HG03066 (cell line): Measurements from ENCODE around the gene ARID1A.
"Not testable (repeated sequence)": the region's sequence is repeated elsewhere in the genome, so short reads cannot be mapped to it uniquely, and the experiment has no call there.

Experiments
- ATAC-seq: cut with Tn5 transposase; IDR thresholded peaks from one replicate; pipeline ENCODE4 v1.9.1; 2021; ENCODE audit warnings: low read depth; ENCODE audit not compliant: unreplicated experiment

The ARID1A gene

DNA sequence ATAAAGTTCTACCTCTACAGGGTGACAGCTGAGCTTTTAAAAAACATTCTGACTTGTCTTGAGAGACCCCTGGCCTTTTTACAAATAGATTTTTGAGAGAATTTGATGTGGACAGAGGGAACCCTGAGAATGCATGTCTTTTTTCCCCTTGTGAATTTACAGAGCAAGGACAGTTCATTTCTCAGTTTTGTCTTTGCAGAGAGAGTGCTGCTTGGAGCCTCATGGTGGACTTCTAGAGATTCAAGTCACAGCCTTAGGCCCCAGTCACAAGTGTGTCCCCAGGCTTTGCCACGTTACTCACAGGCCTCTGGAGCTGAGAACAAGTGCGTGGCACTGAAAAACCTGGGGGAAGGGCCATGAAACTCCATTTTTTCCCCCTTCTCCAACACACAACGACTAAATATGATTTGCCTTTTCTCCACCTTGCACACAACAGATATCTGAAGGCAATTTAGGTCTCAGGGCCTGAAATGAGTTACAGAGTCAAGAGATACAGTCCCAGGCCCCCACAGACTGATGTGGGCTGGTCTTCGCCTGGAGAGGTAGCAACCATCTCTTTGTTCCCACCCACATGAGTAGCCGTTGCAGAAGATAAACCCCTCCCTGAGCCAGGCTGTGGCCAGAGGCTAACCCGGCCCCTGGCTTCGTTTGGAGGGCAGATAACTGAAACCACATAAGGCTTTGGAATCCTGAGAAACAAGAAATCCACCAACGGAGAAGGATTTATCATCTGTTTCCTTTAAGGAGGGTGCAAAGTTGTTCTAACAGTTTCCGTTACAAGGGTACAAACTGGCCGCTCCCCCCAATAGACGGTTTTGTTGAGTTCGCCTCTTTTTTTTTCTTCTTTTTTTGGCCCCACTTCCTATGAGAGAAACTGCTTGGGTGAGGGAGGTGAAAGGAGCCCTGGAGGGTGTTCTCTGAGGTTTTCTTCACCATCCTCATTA is 90.9 kb downstream of the ARID1A start:
- no peak for ATAC-seq

DNA sequence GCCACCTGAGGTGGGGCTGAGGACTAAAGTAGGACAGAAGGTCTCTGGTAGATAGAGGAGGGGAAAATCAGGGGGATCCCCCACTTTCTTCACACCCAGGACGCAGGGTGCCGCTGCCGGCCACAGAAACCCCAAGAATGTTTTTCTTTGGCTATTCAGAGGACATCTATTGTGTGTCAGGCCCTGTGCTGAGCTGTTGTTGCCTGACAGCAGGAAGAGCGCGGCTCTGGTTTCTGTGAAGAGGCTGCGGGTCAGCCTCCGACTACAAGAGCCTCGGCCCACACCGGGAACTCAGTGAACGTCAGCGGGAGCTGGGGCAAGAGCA is 91.5 kb downstream of the ARID1A start:
- ATAC-seq, result peak; percentile 50

DNA sequence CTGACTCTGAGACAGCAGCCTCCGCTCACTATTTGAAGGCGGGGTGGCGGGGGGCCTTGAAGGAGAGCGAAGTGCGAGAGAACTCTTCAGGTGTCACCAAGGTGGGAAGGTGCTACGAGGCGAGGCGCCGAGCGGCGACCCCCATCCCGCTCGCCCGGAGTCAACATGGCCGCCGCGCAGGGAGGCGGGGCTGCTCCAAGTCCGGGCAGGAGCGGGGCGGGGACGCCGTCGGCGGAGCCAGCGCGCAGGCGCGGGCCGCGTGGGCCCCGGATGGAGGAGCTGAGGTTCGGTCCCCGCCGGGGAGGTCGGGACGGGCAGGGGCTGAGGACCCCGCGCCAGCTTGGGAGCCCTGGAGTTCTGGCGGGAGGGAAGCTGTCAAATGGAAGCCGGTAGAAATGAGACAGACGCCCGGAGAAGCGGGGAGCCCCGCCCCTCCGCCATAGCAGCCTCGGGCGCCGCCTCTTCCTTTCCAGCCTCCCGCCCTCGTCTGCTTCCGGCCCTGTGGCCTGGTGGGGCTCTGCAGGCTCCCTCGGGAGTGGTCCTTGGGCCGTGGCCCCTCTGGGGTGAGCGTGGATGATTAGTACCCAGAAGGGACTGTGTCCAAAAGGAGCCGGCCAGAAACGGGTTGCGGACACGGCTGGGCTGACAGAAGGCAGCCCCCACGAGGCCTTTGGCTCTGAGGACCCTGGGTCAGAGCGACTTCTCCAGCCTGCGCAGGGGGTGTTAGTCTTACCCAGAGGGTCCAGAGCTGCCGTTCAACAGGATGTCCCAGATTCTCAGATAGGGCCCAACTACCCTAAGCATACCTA is 92.1 kb downstream of the ARID1A start, which contains the start of gene PIGV:
TSS of gene PIGV (plus strand) at position 245 of the 809 bp plus-strand sequence. CDS start 2,866 bp downstream, outside the sequence.
- peak; percentile 54 for ATAC-seq

DNA sequence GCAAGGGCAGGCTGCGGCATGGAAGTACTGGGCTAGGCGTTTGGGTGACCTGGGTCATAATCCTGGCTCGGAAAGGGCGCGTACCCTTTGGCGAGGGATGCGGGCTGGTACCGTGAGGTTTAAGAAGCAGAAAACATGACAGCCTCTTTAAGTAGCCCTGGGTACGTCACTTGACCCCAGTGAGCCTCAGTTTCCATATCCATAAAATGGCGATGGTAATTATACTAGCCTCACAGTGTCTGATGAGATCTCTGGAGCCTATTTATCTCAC is 92.6 kb downstream of the ARID1A start:
- no peak for ATAC-seq

DNA sequence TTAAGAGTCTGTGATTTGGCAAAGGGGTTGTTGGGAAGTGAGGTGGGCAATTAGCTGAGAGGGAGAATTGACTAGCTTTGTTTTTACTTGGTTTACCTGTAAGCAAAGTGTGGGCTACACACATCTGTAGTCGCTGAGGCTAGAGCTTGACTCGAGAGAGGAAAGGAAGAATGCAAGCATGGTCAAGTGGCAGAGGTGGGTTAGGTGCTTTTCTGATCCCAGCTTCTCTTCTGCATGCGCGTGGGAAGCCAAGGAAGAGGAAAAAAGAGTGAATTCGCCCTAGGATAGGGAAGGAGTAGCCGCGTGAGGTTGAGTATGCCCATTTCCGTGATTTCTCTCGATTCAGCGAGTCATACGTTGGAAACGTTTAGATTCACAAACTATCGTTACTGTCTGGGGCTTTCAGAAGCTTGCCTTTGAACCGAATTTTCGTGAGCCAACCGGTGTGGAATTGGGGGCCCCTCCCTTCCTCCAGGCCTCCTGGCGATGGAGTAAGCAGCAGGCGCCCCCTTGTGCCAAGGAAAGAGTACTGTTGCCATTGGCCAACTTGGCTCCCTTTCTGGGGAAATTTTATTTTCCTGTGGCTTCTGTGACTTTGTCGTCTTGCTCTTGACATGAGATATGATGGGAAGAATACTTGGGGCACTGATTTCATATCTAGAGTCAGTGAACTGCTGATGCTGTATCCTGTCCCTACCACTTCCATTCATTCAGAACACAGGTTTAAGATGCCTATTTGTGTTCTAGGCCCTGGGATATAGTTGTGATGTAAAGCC is 93.2 kb downstream of the ARID1A start:
- ATAC-seq, result no peak

DNA sequence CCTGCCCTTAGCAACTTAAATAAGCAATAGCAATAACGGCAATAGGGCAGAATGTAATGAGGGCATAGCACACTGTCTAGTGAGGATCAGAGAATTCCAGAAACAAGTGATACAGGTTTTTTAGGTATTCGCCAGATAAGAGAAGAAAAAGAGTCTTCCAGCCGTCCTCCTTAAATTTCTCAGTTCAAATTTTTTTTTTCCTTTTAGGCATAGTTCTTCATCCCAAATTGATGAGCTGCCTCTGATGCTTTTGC is 93.7 kb downstream of the ARID1A start:
- no peak for ATAC-seq

DNA sequence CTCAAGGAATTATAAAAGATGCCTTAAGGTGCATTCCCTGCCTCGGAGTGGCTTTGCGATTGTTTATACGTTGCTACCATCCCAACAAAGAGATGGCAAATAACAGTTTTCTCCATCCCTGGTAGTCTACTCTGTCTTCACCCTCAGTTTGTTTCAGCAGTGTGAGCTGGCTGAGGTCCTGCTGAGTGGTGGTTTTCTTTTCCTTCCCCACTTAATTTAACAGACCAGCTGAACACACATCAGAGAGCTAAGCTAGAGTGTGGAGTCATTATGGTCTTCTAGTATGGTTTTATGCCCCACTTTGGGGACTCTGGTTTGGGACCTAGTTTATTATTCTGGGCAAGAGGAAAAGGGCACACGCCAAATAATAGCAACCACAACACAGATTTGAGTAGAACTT is 94.1 kb downstream of the ARID1A start:
- ATAC-seq, result no peak

DNA sequence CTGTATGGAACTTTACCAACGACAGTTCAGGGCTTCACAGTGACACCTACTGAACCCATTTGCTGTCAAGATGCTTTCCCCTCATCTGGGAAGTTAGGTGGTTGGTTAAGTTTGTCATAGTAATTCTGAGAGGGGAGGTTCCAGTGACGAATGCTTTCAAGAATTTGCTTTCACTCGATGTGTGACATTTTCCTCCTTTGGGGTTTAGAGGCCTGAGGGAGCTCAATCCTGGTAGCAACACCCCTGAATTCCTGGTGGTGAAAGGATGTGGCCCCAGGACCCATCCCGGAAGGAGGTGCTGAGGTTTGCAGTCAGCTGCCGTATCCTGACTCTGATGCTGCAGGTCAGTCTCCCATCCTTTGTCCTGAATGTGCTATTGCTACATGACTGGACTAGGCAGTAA is 94.7 kb downstream of the ARID1A start:
- no peak for ATAC-seq

DNA sequence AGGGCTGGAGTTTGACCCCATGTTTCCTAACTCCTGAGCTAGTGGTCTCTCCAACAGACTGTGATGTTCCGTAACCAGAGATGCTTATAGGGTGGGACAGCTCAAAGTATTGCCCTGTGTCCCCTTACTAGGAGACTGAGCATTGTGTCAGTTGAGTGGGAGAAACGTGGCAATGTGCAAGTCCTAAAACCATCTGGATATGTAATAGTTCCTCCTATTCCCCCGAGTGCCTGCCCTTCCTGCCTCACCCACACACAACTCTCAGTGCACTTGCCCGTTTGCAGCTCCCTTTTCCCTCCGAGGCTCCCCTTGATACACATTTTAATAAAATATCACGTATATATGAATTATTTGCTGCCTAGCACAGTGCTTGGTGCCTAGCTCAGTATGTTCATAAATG is 95.3 kb downstream of the ARID1A start:
- ATAC-seq, result no peak

DNA sequence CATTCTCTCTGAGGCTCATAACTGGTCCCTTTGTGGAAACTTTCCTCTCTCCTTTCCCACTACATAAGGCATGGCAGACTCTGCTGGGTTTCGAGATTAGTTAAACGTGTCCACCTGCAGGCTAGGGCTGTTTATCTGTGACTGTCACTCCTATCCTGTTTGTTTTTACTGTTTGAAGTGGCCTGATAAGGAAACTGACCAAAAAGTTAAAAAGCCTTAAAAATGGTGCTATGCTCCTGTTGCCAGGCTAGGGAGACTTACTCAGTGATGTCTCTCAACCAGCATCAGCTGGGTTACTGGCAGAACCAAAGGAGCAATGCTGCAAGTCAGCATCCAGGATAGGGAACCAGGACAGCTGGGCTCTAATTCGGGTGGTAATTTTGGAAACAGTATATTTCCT is 95.8 kb downstream of the ARID1A start:
- ATAC-seq, result no peak

DNA sequence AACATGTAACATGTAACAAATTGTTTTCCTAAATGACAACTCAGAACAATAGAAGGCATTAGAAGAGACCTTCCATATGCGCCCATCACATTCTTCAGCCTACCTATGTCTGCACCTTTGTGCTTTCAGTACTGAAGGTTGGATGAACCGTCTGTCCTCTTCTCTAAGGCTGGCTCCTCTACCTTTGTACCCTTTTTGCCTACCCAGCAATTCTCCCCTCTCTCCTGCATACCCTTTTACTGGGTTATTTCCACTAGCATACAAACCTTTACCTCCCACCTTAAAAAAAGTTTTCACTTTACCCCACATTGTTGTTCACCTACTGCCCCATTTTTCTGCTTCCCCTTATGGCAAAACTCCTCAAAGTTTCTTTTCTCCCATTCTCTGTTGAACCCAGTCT is 97.1 kb downstream of the ARID1A start:
- ATAC-seq, result no peak

DNA sequence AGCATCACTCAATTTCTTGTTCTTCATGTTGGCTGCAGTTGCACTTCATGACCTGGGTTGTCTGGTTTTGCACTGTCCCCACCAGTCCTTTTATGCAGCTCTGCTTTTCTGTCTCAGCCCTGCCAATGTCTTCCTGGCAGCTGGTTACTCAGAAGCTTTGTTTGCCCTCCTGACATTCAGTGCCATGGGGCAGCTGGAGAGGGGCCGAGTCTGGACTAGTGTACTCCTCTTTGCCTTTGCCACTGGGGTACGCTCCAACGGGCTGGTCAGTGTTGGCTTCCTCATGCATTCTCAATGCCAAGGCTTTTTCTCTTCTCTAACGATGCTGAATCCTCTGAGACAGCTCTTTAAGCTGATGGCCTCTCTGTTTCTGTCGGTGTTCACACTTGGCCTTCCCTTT is 98.6 kb downstream of the ARID1A start:
- no peak for ATAC-seq

DNA sequence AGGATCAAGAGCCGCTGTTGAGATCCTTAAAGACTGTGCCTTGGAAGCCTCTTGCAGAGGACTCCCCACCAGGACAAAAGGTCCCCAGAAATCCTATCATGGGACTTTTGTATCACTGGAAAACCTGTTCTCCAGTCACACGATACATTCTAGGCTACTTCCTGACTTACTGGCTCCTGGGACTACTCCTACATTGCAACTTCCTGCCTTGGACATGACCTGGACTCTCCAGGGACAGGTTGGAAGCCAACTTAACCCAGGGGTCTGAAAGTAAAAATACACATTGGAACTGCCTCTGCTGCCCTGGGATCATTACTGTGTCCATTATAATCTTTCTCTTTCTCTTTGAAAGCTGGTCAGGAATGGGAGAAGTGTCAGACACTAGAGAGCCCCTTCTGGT is 101.8 kb downstream of the ARID1A start:
- ATAC-seq, result no peak

DNA sequence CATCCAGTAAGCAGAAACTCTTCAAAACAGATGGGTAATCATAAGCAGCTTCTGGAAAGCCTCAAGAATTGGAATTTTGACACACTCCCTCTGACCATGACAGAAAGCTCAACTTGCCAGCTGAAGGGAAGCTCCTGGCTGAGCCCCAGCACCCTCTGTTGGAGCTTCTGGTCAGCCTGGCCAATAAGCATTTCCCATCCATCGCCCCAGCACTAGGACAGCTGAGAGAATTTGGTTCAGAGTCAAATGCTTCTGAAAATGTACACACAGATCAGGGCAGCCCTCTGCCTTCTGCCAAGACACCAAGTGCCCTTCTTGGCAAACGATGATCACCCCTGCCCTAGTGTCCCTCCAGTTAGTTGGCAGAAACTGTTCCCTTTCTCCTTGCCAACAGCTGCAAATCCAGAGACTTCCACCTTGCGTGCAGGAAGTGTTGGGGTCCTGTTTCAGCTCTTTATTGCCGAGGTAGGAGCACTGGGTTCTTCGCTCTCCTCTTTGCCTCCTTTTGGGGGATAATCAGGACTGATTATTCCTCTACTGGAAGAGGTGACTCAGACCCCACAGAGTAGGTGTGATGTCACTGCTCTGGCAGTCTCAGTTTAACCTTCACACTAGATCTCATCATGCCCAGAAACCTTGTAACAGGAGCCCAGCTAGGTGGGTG is 103.8 kb downstream of the ARID1A start:
- no peak for ATAC-seq

DNA sequence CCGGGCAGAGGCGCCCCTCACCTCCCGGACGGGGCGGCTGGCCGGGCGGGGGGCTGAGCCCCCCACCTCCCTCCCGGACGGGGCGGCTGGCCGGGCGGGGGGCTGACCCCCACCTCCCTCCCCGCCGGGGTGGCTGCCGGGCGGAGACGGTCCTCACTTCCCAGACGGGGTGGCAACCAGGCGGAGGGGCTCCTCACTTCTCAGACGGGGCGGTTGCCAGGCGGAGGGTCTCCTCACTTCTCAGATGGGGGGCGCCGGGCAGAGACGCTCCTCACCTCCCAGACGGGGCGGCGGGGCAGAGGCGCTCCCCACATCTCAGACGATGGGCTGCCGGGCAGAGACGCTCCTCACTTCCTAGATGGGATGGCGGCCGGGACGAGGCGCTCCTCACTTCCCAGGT is 108.1 kb downstream of the ARID1A start:
- not testable (repeated sequence) for ATAC-seq

DNA sequence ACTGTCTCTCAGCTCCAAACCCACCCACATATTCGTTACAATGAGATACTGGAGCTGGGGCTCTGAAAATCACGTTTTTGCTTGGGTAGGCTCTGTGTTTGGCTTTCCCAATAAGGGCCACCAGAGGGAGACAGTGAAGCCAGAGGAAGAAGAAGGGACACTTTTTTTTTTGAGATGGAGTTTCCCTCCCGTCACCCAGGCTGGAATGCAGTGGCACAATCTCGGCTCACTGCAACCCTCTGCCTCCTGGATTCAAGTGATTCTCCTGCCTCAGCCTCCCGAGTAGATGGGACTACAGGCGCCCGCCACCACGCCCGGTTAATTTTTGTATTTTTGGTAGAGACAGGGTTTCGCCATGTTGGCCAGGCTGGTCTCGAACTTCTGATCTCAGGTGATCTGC is 114.3 kb downstream of the ARID1A start:
- ATAC-seq, result not testable (repeated sequence)

DNA sequence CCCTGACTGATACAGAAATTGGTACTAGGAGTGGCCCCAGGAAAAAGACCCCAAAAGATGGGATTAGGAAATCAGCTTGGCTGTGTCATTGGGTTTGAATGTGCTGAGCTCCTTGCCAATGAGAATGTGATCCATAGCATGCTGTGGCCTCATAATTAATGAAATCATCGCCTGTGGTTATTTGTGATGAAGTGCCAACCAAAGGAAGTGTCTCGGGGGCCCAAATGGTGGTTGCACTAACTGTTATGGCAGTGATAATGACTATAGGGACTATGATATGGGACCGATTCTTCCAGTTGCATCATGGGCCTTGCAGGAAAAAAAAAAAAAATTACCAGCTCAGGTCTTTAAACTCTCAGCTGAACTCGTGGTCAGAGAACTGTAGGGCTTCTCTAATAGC is 115.2 kb downstream of the ARID1A start:
- ATAC-seq, result no peak

DNA sequence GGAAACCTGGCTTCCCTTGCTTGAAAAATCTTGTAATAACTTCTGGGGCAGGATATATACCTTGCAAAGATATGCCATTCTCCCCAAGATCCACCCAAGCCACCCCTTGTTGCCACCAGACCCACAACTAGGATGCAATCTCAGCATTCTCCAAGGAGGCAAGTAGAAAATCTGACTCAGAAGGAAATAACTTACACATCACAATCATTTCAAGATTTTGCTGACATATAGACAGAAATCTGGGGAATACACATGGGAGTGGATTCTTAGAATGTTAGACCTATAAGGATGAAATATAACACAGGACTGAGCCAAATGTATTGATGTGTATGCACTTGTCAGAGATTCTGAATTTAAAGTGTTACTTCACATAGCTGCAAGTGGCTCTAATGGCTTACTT is 115.9 kb downstream of the ARID1A start:
- ATAC-seq, result no peak

DNA sequence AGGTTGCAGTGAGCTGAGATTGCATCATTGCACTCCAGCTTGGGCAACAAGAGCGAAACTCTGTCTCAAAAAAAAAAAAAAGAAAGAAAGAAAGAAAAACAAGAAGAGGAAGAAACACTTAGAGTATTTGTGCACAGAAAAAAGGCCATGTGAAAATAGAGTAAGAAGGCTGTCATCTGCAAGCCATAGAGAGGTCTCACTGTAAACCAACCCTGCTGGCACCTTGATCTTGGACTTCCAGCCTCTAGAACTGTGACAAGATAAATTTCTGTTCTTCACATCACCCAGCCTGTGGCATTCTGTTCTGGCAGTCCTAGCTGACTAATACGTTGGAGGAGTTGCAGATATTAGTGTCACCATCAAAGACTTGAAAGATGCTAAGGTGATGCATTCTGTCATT is 118.6 kb downstream of the ARID1A start:
- ATAC-seq, result no peak

DNA sequence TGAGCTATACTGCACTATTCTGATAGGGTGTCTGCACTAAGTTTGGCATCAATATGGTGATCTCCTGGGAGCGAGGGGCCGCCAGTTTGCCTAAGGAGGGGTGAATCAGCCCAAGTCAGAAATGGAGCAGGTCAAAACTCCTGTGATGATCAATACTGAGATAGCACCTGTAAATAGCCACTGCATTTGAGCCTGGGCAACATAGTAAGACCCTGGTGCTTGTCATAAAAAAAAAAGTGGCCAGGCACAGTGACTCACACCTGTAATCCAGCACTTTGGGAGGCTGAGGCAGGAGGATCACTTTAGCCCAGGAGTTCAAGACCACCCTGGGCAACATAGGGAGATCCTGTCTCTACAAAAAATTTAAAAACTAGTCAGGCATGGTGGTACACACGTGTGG is 119.1 kb downstream of the ARID1A start:
- no peak for ATAC-seq

DNA sequence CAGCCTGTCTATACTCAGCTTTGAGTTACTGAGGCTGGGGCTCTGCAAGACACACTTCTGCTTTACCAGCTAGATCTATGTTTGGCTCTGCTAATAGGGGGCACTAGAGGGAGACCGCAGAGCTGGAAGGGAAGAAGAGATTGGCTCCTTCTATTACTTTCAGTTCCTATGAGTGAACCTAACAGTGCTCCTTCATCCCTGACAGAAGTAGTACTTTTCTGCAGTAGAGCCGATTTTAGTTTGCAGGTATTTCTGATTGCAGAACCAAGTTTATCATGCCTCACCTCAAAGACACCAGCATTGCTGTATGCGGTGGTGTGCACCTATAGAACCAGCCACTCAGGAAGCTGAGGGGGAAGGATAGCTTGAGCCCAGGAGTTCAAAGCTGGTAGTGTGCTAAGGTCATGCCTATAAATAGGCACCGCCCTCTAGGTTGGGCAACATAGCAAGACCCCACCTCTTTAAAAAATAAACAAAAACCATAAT is 125.0 kb downstream of the ARID1A start:
- ATAC-seq, result no peak
